CD4-positive, alpha-beta T cell treated with Interleukin-4 for 4 hours (primary cell): ENCODE measurements around the gene RXFP3.
"Not testable (repeated sequence)": the region's sequence is repeated elsewhere in the genome, so short reads cannot be mapped to it uniquely, and the experiment has no call there.

Source experiments
- DNase-seq: peaks from one replicate; pipeline ENCODE4 v3.0.0-alpha.2; 2020

RXFP3 gene, protein sequence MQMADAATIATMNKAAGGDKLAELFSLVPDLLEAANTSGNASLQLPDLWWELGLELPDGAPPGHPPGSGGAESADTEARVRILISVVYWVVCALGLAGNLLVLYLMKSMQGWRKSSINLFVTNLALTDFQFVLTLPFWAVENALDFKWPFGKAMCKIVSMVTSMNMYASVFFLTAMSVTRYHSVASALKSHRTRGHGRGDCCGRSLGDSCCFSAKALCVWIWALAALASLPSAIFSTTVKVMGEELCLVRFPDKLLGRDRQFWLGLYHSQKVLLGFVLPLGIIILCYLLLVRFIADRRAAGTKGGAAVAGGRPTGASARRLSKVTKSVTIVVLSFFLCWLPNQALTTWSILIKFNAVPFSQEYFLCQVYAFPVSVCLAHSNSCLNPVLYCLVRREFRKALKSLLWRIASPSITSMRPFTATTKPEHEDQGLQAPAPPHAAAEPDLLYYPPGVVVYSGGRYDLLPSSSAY

GRCh38 chr5:33936381-33937016, at the start of gene RXFP3:
Gene RXFP3 (plus strand): TSS chr5:33936386. CDS start chr5:33936741, 355 bp downstream.
- no peak for DNase-seq

DNA sequence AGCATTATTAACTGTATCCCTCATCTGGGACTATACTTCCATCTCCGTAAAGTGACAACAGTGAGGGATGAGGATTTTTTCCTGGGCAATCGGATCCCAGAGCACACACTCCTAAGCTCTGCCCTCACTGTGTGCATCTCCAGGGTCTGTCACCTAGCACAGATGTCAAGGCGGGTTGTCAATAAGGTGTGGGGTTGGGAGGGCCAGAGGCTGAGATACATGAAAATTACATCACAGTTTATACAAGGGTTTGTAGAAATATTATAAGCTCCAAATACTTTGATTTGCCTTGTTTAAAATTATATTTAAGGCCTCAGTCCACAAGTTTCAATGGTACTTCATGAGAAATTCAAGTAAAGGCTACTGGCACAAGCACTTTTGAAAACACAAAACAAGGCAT, 48.9 kb upstream of the RXFP3 start:
- no peak for DNase-seq

DNA sequence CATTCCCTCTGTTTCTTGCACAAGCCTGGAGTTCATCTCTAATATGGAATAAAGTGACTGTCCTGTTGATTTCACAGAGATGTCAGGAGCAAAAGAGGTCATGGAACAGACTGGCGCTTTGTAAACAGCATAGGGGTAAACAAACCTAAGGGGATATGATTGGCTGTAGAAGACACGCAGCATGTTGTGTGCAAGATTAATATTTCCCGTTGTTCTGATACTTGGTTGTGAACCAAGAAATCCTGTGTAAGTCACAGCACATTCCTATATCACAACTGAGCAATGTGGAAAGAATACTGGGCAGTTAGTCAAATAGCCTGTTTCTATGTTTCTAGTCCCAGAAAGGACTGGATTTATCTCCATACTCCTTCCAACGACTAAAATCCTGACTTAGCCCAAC, 47.6 kb upstream of the RXFP3 start:
- DNase-seq = no peak

DNA sequence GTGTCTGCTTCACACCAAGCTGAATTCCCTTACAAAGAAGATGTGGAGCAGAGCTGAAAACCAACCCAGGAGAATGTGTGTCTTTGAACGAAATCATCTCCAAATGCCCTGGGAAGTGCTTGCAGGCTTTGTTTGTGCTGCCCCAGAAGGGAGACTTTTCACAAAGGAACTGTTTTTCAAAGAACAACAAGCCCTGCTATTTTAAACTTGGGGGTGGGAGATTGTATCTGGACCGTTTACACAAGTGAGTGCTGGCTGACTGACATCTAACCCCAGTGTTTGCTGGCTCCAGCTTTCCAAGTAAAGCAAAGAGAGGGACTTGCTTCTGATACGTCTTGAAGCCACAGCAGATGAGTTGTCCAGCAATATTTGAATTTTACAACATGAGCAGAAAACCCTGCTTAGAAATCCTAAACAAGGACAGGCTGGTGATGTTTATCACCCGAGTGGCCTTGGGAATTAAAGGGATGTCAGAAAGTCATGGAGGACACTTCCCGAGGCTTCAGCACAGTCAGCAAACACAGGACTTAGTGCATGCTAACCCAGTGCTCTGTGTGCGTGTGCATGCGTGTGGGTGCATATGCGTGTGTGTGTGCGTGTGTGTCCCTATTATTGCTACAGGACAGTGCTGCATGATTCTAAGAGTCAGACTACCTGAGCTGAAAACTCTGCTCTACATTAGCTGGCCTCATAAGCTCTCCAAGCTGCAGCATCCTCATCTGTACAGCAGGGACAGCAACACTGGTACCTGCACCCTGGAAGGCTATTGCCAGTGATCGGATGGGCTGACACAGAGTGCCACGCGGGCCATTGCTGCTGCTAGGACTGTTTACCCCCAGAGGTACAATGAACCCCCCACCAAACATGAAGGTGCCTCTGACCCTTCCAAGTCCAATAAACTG, 45.8 kb upstream of the RXFP3 start:
- no peak for DNase-seq

GRCh38 chr5:33891446-33891787, 44.8 kb upstream of the RXFP3 start:
- DNase-seq = no peak

DNA sequence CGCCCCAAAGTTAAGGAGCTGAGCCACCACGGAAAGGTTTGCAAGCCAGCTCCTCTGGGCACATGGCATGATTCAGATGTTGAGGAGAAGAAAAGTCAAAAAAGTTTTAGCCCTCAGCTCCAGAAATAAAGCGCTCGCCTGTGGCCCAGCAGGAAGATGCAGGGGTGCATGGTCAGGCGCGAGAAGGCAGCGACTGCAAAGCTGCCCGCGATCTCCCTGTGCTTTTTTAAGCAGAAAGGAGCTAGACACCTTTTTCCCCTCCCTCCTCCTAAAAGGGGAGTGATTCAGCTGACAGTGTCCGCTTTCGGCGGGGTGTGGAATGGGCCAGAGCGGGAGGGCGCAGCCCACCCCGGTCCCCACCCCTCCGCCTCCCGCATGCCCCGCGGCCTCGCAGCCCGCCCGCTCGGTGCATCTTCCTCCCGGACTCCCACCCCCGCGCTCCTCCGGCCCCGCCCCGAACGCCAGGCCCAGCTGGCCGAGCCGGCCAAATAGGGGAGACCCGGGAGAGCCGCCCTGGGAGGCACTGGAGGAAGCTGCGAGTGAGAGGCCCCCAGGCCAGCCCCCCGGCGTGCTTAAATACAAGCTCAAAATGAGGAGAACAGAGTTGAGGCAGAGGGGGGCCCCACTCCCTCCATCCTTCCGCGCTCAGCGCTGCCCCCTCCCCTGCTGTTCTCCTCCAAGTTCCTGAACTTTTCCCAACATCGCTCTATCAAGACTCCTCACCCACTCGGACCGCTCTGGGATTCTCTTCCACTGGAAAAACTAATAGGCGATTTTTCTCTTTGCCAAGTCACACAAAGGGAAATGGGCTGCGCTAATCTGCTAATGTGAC, 44.2 kb upstream of the RXFP3 start, which contains the start of gene ADAMTS12:
ADAMTS12 (minus strand) TSS at position 203 of the 832 bp plus-strand sequence; CDS start at position 69, 134 bp downstream.
- no peak for DNase-seq

DNA sequence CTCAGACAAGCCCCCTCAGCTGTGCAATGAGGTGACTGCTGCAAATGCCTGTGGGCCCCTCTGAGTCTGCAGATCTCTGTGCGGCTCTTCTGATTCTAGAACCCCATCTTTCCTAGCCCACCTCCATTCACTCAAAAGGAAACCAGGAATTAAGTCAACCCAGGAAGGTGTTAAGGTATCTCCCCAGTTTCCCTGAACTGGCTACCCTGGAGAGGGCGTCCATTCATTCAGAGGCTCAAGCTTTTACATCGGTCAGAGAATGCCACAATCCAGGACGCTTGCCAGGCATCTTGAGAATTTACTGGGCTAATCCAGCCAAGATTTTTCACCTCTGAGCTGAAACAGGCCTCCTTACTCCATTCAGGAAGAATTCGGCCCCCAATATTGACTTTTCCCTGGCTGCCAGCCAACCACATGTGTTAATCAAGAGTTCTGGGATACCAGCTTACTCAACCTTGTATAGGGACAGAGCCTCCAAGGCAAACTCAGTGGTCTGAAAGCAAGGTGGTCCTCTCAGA, 43.5 kb upstream of the RXFP3 start:
- no peak for DNase-seq

GRCh38 chr5:33894566-33894965, 41.6 kb upstream of the RXFP3 start:
- no peak for DNase-seq

DNA sequence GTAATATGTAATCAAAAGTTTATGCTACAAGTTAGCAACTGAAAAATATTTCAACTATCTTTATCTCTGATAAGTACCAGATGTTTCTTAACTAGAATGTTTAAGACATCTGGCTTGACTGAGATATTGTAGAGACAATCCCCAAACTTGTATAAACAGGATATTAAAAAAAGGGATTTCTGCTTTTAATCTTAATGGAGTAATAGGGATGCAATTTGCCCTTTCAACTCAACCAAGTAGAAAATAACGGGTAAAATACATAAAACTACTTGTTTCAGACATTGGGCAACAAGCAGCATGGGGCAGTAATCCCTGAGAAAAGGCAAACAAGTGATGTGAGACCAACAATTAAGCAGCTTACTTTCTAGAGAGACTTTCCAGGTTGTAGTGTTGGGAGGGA, 35.0 kb upstream of the RXFP3 start:
- DNase-seq = no peak

- DNase-seq = no peak
Measured at GRCh38 chr5:33903118-33903517, 33.1 kb upstream of the RXFP3 start.

GRCh38 chr5:33905381-33905780, 30.8 kb upstream of the RXFP3 start:
- DNase-seq = no peak

GRCh38 chr5:33906248-33906647, 29.9 kb upstream of the RXFP3 start:
- DNase-seq = not testable (repeated sequence)

DNA sequence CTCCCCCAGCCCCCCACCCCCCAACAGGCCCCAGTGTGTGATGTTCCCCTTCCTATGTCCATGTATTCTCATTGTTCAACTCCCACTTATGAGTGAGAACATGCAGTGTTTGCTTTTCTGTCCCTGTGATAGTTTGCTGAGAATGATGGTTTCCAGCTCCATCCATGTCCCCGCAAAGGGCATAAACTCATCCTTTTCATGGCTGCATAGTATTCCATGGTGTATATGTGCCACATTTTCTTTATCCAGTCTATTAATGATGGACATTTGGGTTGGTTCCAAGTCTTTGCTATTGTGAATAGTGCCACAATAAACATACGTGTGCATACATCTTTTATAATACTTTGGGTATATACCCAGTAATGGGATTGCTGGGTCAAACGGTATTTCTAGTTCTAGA, 21.3 kb upstream of the RXFP3 start:
- DNase-seq = not testable (repeated sequence)

DNA sequence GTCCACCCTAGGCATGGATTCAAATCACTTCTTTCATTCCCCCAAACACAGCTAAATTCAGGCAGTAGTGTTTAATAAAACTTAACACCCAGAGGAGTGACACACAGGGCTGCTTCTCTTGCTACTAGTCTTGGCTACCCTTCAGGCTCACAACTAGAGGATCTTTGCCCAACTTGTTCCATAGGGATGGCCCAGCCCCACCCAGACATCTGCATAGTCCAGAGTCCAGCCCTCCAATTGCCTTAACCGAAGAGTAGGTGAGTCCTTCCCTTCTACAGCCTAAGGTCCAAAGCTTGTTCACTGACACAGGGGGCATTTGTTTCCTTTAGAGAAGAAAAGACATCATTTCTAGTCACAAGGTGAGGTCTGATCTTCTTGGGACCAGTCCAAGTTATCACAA, 15.2 kb upstream of the RXFP3 start:
- no peak for DNase-seq

GRCh38 chr5:33925278-33925677, 10.9 kb upstream of the RXFP3 start:
- no peak for DNase-seq

GRCh38 chr5:33927685-33928084, 8.5 kb upstream of the RXFP3 start:
- DNase-seq = no peak

- no peak for DNase-seq
Measured at GRCh38 chr5:33928283-33928682, 7.9 kb upstream of the RXFP3 start.

DNA sequence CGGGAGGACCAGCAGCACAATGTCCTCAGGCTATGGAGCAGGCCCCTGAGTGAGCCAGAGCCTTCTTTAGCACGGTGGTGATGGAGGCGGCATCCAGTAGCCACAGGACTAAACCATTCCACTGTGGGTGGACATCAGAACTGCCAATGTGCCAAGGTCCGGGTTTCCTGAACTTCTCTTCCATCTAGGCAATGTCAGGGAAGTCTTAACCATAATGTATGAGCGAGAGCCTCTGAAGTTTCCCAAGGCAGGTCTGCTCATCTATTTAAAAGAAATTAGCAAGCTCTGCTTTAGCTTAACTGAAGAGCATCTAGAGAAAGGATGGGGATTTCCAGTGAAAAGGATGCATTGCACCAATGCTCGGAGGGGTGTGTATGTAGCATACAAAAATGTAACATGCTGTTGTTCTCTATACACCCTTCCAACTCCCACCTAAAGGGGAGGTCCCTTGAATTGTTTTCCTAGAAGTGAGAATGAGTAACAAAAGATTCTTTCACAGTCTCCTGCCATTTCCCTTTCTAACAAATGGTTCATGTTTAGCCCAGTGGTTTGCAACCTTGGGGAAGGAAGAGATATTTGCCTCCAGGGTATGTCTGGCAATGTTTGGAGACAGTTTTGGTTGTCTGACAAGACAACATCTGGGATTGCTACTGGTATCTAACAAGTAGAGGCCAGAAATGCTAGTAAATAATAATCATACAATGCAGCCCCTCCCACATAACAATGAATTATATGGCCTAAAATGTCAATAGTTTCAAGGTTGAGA, 6.1 kb upstream of the RXFP3 start:
- no peak for DNase-seq

- no peak for DNase-seq
Measured at GRCh38 chr5:33931136-33931535, 5.0 kb upstream of the RXFP3 start.

- DNase-seq = no peak
Measured at GRCh38 chr5:33933723-33934169, 2.4 kb upstream of the RXFP3 start.

GRCh38 chr5:33934176-33934575, 2.0 kb upstream of the RXFP3 start:
- DNase-seq = no peak
